COLO668 (cell line): ENCODE data around the gene UGT1A10.

Experiments used
- DNase-seq: peaks from one replicate; lab custom pipeline; 2025; ENCODE audit not compliant: unreplicated experiment; lab: John Stamatoyannopoulos, UW

UGT1A10 gene

DNA sequence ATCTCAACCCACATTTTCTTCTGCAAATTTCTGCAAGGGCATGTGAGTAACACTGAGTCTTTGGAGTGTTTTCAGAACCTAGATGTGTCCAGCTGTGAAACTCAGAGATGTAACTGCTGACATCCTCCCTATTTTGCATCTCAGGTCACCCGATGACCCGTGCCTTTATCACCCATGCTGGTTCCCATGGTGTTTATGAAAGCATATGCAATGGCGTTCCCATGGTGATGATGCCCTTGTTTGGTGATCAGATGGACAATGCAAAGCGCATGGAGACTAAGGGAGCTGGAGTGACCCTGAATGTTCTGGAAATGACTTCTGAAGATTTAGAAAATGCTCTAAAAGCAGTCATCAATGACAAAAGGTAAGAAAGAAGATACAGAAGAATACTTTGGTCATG is 131.8 kb downstream of the UGT1A10 start:
- DNase-seq: no peak

DNA sequence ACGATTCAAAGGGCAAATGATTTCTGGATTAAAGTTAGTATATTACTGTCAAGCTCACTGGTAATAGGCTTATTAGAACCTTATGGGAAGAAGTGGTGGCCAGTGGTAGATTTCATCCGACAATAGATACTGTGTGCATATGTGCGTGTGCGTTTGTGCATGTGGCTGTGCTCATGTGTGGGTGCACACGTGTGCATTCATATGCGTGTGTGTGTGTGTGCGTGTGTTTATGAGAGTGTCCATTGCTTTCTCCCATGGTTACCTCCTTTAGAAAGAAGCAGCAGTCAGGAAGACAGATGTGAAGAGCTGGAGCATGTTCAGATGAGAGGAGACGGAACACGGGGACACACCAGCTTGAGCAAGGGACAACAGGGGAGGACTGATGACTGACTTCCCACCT is 133.0 kb downstream of the UGT1A10 start:
- no peak for DNase-seq

DNA sequence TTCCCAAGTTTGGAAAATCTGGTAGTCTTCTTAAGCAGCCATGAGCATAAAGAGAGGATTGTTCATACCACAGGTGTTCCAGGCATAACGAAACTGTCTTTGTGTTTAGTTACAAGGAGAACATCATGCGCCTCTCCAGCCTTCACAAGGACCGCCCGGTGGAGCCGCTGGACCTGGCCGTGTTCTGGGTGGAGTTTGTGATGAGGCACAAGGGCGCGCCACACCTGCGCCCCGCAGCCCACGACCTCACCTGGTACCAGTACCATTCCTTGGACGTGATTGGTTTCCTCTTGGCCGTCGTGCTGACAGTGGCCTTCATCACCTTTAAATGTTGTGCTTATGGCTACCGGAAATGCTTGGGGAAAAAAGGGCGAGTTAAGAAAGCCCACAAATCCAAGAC is 135.9 kb downstream of the UGT1A10 start:
- DNase-seq: no peak

DNA sequence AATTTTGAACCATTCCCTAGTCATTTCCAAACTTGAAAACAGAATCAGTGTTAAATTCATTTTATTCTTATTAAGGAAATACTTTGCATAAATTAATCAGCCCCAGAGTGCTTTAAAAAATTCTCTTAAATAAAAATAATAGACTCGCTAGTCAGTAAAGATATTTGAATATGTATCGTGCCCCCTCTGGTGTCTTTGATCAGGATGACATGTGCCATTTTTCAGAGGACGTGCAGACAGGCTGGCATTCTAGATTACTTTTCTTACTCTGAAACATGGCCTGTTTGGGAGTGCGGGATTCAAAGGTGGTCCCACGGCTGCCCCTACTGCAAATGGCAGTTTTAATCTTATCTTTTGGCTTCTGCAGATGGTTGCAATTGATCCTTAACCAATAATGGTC is 136.3 kb downstream of the UGT1A10 start:
- DNase-seq: no peak

DNA sequence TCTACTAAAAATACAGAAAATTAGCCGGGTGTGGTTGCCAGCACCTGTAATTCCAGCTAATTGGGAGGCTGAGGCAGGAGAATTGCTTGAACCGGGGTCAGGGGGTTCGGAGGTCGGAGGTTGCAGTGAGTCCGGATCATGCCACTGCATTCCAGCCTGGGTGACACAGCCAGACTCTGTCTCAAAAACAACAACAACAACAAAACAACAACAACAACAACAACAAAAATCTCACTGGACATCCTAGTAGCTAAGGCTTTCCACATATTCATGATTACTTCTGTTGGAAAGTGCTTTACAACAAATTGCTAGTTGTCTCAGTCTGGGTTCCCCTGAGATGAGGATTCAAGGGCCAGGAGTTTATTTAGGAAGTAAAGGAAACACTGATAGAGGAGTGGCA is 137.6 kb downstream of the UGT1A10 start:
- DNase-seq: no peak

DNA sequence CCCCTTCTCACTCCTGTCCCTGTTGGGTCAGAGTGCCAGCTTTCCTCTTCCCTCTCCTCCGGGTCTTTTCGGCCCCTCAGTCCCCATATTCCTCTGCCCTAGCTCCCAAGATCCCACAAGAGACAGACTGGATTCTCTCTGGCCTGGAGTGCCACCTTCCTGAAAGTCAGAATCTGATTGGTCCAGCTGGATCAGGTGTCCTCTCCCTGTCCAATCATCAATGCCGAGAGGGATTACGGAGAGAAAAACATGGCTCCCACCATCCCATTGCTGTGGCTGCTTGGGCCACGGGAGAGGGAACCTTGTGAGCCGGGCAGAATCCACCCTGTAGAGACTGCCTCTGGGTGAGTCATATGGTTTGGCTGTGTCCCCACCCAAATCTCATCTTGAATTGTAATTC is 139.2 kb downstream of the UGT1A10 start:
- no peak for DNase-seq

DNA sequence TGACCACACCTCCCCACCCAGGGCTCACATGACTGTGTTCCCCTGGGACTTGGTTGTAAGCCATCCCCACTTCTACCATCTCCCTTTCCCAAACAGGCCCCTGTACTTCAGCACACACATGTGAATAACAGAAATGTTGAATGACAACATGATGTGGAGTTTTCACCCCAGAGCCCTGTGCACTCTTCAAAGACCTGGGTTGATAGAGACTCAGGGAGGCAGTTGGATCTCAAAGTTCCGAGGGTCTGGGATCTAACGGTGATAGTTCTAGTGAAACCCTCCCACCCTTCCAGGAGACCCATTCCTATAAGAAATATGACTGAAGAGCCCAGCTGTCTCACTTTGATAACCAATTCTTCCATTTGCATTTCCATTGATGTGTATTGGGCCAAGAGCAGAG is 141.8 kb downstream of the UGT1A10 start, which contains the start of gene MROH2A:
MROH2A (plus strand) TSS at position 301 of the 400 bp plus-strand sequence. CDS start 1,029 bp downstream, outside the sequence.
- DNase-seq: no peak

DNA sequence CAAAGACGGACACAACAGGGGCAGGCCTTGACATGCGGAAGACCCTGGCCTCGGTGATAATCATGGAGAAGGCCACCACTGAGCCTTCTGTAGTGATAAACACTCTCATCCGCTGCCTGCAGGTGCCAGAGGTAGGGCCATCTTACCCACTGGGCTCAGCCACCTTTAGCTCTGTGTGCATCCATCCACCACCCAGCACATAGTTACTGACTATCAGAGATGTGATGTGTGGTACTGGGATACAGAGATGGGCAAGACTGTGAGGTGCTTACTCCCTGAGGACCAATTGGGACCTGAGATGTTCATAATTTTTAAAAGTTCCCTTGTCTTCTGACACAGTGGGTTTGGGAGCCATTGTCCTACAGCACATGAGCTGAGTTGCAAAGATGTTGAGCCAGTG is 143.5 kb downstream of the UGT1A10 start:
- DNase-seq: no peak

DNA sequence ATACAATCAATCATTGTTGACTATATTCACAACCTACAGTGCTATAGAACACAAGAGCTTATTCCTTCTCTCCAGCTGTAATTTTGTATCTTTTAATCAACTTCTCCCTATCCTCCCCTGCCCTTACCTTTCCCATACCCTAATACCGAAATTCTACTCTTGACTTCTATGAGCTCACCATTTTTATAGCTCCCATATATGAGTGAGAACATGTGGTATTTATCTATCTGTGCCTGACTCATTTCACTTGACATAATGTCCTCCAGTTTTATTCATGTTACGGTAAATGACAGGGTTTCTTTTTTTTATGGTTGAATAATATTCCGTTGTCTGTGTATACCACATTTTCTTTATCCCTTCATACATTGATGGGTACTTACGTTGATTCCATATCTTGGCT is 144.5 kb downstream of the UGT1A10 start:
- no peak for DNase-seq

DNA sequence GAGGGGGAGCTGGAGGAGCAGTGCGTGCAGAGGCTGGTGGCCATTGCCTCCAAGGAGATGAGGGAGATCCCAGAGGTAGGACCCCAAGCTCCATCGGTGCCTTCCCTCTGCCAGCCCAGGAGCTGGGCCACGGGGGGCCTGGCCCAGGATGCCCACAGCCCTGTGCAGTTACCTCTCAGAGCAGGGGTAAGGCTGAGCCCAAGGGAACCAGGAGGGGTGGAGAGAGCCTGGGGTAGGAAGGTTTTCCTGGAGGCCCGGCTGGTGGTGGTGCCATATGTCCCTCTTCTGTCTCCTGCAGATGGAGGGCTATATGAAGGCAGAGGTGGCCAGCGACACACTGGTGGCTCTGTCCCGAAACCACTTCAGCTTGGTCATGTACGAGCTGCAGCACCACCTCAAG is 153.3 kb downstream of the UGT1A10 start:
- no peak for DNase-seq

DNA sequence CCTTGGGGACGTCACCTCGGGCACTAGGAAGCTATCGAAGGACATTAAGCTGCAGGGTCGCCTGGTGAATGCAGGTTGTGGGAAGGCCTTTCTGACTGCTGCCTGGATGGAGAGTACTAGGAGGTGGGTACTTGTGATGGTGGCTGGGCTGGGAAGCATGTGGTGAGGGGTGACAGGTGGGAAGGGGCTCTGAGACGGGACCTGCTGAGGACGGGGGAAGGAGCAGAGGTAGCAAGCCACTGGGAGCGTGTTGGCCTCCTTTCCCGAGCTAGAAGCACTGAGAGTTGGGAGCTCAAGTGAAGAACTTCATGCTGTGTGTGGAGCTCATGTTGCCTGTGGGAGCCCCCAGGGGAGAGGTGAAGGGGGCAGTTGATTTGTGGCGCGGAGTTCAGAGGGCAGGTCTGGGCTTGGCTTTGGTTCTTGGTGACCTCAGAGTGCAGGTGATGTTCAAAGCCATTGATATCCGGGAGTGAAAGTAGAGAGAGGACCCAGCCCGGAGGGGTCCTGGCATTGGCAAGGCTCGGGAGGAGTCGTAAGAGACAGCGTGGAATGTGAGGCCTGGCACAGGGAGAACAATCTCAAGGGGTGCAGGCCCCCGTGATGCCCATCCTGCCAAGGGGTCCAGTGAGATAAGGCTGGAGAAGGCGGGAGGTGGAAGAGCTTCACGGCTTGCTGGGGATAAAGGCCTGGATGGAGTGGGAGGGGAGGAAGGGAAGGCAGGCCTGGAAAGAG is 155.1 kb downstream of the UGT1A10 start:
- no peak for DNase-seq

DNA sequence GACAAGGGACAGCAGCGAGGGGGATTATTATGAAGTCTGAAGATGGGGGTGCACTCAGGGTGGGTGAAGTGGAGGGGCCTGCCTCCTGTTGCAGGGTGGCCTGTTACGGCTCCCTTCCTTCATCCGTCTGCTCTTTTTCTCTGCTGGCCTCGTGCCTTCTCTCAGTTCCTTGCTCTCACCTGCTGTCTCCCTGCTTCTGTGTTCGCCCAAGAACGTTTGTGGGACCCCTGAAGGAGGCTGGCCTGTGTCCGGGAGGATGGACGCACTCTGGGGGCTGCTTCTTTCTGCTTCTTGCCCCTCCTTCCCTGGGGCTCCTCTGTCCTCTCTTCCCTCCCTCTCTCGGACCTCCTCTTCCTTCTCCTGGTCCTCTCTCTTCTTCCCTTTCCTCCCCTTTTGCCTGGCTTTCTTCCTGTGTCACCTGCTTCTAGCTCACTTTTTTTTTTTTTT is 155.7 kb downstream of the UGT1A10 start:
- DNase-seq: no peak

DNA sequence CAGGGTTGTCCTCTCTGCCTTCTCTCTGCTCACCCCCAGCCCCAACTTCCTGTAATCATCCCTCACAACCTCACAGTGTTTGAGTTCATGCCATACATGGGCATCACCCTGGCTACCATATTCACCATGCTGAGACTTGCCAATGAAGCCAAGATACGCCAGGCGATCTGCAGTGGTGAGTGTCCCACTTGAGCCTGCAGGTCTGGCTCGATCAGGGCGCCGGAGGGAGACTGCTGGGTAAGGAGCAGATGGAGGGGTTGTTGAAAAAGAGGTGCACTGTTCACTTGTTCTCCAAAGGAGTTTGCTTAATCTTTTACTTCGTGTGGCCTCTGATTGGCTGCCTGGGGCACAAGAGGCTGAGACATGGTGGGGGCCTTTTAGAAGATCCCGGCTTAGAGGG is 156.5 kb downstream of the UGT1A10 start:
- no peak for DNase-seq

DNA sequence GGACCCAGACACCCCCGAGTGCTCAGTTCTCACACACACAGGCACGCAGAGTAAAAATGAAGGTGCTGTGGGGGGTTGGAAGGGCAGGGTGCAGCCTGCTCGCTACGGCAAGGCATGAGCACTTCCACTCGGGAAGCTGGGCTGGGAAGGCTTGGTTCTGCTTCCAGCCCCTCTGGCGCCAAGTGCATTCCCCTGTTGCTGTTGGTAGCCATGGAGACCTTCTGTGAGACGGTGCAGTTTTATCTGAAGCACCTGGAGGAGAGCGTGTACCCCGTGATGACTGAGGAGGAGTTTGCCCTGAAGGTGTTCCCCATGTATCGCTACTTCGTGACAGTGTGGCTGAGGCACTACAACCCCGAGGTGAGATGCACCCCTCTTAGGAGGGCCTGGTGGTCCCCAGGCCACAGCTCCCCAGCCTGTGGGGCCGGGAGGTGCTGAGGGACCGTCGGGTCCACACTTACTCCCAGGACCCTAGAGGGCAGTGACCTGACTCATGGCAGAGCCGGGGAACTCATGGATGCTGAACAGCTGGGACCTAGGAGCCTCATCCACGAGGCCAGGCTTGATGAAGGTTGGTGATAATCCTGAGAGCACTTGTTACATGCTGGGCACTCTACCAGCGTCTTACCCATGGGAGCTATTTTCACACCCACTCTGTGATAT is 157.3 kb downstream of the UGT1A10 start:
- DNase-seq: no peak

DNA sequence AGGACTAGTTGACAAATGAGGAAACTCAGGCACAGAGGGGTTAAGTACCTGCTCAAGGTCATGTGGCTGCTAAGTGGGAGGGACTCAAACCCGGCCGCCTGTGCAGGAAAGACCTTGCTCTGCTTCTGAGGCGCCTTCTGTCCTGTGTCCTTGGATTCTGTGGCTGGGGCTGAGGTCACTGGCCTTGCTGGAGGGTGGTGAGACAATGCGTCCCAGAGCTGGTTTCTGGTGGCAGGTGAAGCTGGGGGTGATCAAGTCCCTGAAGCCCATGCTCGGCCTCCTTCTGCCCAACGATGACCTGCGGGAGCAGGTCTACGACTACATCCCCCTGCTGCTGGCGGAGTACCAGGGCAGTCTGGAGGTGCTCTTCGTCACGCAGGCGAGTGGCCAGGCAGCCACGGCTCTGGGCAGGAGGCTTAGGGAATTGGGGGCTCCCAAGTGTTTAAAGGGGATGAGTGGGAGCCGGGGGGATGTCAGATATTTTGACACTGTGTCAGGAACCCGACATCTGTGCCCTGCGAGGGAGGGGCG is 157.9 kb downstream of the UGT1A10 start:
- no peak for DNase-seq

DNA sequence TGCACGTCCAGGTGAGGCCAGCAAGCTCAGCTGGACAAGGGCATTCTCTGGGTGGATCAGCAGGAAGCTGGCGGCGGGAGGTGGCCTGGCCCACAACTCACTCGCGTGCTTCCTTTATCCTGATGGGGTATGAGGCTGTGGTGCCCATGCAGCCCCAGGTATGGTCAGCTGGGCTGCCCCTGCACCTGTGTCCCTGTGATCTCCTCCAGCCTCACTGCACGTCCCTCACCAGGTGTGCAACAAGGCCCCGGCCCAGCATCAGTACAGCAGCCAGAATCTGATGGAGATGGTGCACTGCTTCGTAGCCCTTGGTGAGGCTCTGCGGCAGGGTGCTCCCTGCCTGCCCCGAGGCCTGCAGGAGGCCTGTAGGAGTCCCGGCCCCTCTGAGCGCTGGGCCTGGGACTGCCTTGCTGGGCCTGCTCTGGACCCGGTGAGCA is 159.5 kb downstream of the UGT1A10 start:
- no peak for DNase-seq

DNA sequence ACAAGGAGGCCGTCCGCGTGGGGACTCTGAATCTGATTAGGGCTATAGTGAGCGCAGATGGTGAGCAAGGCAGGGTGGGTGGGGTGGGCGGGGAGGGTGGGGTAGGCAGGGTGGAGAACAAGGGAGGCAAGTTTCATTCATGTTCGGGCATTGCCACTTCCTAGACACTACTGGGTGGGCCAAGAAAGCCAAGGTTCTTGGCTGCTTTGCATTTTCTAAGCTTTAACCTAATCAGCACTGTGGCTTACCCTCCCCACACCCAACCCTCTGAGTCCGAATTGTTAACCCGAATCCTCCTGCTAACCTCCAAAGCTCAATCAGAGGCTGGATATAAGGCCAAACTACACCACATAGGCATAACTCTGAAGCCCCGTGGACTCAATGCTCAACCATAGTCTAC is 160.0 kb downstream of the UGT1A10 start:
- DNase-seq: no peak

DNA sequence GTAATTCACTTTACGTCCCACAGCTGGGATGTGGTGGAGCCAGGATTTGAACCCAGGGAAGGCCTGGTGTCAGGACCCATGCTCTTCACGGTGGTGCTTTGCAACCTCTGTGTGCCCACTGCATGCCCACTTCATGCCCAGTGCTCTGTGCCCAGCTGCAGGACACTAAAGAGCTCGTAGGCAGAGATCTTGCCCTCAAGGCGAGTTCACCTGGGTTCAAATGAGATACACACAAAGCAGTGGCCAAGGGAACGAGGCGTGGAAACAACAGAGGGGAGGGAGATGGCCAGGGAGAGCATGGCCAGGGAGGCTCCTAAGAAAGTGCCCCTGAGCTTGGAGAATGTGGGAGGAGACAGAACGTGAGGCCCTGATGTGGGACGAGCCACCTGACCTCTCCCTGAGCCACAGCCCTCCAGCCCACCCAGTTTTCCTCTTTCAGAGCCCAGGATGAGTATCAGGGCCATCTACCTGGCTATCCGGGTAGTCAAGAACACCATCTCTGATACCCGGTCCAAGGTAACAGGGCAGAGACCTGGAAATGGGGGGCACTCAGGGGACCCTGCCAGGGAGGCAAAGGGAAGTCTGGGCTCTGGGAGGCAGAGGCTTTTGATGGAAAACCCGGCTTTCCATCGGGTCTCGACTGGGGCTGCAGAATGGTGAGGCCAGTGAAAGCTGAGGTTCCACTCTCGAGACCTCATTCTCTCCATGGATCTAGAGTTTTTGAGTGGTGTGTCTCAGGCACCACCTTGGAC is 162.3 kb downstream of the UGT1A10 start:
- no peak for DNase-seq

DNA sequence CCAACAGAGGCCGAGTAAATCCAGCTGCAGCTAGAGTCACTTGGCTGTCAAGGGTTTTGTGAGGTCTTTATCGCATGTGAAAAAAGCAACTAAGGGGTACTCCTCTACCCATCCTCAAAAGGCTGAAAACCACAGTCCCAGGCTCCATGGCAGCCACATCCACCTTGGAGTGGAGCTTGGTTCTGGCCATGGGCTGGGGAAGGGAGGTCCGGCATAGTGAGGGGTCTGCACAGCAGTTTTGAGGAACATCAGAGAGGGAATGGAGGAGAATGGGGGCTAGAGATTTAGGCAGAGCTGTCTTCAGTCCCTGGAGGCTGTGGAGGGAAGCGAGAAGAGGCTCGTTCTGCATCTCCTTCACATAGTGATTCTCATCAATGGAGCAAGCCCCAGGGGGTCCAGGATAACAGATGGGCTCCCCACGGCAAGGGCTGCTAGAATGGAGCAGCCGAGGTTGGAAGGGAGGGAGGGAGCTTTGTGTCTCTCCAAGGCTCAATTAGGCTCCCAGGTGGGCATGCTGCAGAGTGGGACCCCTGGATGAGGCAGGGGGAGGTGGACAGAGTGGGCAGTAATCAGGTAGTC is 162.9 kb downstream of the UGT1A10 start:
- no peak for DNase-seq

DNA sequence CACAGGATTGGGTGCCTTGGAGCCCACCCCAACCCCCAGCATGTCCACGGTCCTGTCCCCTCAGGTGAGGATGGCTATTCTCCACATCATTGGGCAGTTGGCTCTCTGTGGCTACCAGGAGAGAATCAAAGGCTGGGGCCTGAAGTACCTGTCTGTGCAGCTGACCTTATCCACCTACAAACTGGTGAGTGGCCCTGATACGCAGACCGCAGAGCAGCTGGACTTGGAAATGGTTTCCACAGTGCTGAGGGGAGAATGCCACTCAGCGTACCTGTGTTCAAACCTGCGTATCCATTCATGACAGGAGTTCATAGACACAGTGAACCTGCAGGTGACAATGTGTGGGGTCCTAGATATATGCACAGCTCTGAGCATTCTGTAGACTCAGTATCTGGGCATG is 163.5 kb downstream of the UGT1A10 start:
- DNase-seq: no peak

DNA sequence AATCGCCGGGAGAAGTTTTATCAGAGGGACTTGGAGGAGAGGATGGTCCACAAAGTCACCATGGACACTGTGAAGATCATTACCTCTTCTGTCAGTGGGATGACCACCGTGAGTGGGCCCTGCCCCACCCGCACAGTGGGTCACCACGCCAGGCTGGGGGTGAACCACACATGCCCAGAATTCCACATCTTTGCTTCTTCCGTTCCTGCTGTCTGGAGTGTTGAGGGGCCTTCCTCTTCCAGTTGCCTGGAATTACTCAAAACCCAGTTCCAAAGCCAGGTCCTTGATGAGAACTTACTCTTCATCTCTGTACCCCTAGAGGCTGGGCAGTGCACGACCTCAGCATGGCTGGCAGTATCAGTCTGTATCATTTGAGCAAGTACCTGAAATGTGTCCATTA is 164.0 kb downstream of the UGT1A10 start:
- no peak for DNase-seq
